MM.1S (cell line): ENCODE data around the gene ANP32A.

Source experiments
- CTCF ChIP-seq: fragments of 300-600 bp; sonication (generic); IDR thresholded peaks from 2 replicates; pipeline ENCODE4 v1.5.1; 2016; ENCODE audit warnings: antibody characterized with exemption, low read length, mixed read lengths
- EZH2 ChIP-seq: fragments of 300-600 bp; sonication (generic); optimal IDR thresholded peaks from 2 replicates; pipeline ENCODE3; 2017; ENCODE audit warnings: low read depth, mild to moderate bottlenecking, antibody characterized with exemption, low read length, mixed read lengths
- EZH2phosphoT487 ChIP-seq: fragments of 300-600 bp; sonication (generic); IDR thresholded peaks from 2 replicates; pipeline ENCODE4 v1.6.1; 2018; ENCODE audit warnings: antibody characterized with exemption, low read length

- no peak for TF ChIP-seq EZH2
- no peak for TF ChIP-seq CTCF
- TF ChIP-seq EZH2phosphoT487, result no peak
These were observed 51.0 kb downstream of the ANP32A start for GRCh38 chr15:68769702-68770101.
